Activated gamma-delta T cell treated with anti-CD3 and anti-CD28 coated beads, Interleukin-2, amount 50 U/mL, for 16 hours (primary cell): Measurements from ENCODE around the gene MTCH2.
"Not testable (repeated sequence)": the region's sequence is repeated elsewhere in the genome, so short reads cannot be mapped to it uniquely, and the experiment has no call there.

ENCODE experiments used
- DNase-seq: peaks from one replicate; pipeline ENCODE4 v3.0.0-alpha.2; 2020; ENCODE audit warnings: low read depth

Gene MTCH2

GRCh38 chr11:47642099-47642855, at the start of gene MTCH2:
TSS of gene MTCH2 (minus strand) at chr11:47642559. CDS start at chr11:47642465, 94 bp downstream.
- DNase-seq = peak; percentile 93

GRCh38 chr11:47691979-47692378, 49.6 kb upstream of the MTCH2 start:
- no peak for DNase-seq

GRCh38 chr11:47689480-47689879, 47.1 kb upstream of the MTCH2 start:
- no peak for DNase-seq

GRCh38 chr11:47688991-47689390, 46.6 kb upstream of the MTCH2 start:
- DNase-seq = no peak

- DNase-seq = no peak
Measured at GRCh38 chr11:47688111-47688510, 45.8 kb upstream of the MTCH2 start.

GRCh38 chr11:47686704-47687103, 44.3 kb upstream of the MTCH2 start:
- DNase-seq = not testable (repeated sequence)

- DNase-seq = no peak
Measured at GRCh38 chr11:47686151-47686550, 43.8 kb upstream of the MTCH2 start.

- no peak for DNase-seq
Measured at GRCh38 chr11:47675851-47676250, 33.5 kb upstream of the MTCH2 start.

GRCh38 chr11:47672283-47672730, 29.9 kb upstream of the MTCH2 start:
- DNase-seq = no peak

GRCh38 chr11:47669856-47670255, 27.5 kb upstream of the MTCH2 start:
- no peak for DNase-seq

- no peak for DNase-seq
Measured at GRCh38 chr11:47668665-47669064, 26.3 kb upstream of the MTCH2 start.

- DNase-seq = no peak
Measured at GRCh38 chr11:47667555-47667954, 25.2 kb upstream of the MTCH2 start.

- DNase-seq = no peak
Measured at GRCh38 chr11:47667135-47667534, 24.8 kb upstream of the MTCH2 start.

GRCh38 chr11:47664936-47665335, 22.6 kb upstream of the MTCH2 start:
- not testable (repeated sequence) for DNase-seq

GRCh38 chr11:47661245-47661644, 18.9 kb upstream of the MTCH2 start:
- no peak for DNase-seq

- DNase-seq = no peak
Measured at GRCh38 chr11:47659276-47659675, 16.9 kb upstream of the MTCH2 start.

- DNase-seq = no peak
Measured at GRCh38 chr11:47656260-47656885, 14.0 kb upstream of the MTCH2 start.

- DNase-seq = no peak
Measured at GRCh38 chr11:47651818-47652469, 9.6 kb upstream of the MTCH2 start.

GRCh38 chr11:47649276-47649675, 6.9 kb upstream of the MTCH2 start:
- DNase-seq = no peak

GRCh38 chr11:47646019-47646418, 3.7 kb upstream of the MTCH2 start:
- DNase-seq = no peak

- no peak for DNase-seq
Measured at GRCh38 chr11:47645500-47645899, 3.1 kb upstream of the MTCH2 start.

GRCh38 chr11:47641600-47642098, 710 bp downstream of the MTCH2 start:
- DNase-seq = no peak

- DNase-seq = not testable (repeated sequence)
Measured at GRCh38 chr11:47640506-47640905, 1.9 kb downstream of the MTCH2 start.
